ENCODE measurements around the gene SBNO2.

- TF ChIP-seq CTCF (IDR thresholded peaks at IDR 0.05): no peak
- TF ChIP-seq EZH2 (IDR thresholded peaks at IDR 0.05): no peak
- no peak for TF ChIP-seq EZH2phosphoT487 (IDR thresholded peaks at IDR 0.05)
Observed at GRCh38 chr19:1171755-1172352, 2.2 kb downstream of the SBNO2 start.

All from neural progenitor cell (in vitro differentiated cells).